ENCODE results near the gene BACE2. TPM values are rescaled to one million over a fixed set of nuclear protein-coding genes. Genes with fewer than 3 reads are reported as not detected.

BACE2 gene
- total RNA-seq, 1 donor: 85.8 TPM

GRCh38 chr21:41175080-41175479 lies 7.1 kb downstream of the BACE2 start:
- peaks cover 3% of the 10 kb centered on the region for H3K4me1 ChIP-seq (ENCODE audit: insufficient read depth, low read length)
- H3K79me2 ChIP-seq (ENCODE audit: insufficient read depth, low read length): peaks cover 86% of the 10 kb centered on the region
- H3K9me3 ChIP-seq (ENCODE audit: low read depth, low read length): no peaks in the 10 kb centered on the region
- peaks cover 39% of the 10 kb centered on the region for H4K20me1 ChIP-seq (ENCODE audit: insufficient read depth, low read length)
- H3K27me3 ChIP-seq (ENCODE audit: insufficient read depth, low read length): no peaks in the 10 kb centered on the region
- DNase-seq (ENCODE audit: insufficient read length, low spot score, missing footprints): no peak
- no peak overlapping the region for H3K4me2 ChIP-seq (ENCODE audit: insufficient read depth, low read length)
- TF ChIP-seq CTCF (IDR thresholded peaks at IDR 0.05; ENCODE audit: extremely low read depth, low read depth, low read length): no peak
- H3K4me3 ChIP-seq (ENCODE audit: insufficient read depth, low read length): no peak overlapping the region
- no peak overlapping the region for H3K27ac ChIP-seq (ENCODE audit: low read depth, low read length)
- peaks cover 3% of the 10 kb centered on the region for H3K36me3 ChIP-seq (ENCODE audit: insufficient read depth, low read length)
- no peak overlapping the region for H2AFZ ChIP-seq (ENCODE audit: low read length)

- no peak for TF ChIP-seq CTCF (IDR thresholded peaks at IDR 0.05; ENCODE audit: extremely low read depth, low read depth, low read length)
- no peak overlapping the region for H3K4me2 ChIP-seq (ENCODE audit: insufficient read depth, low read length)
- H3K79me2 ChIP-seq (ENCODE audit: insufficient read depth, low read length): peaks cover 86% of the 10 kb centered on the region
- no peaks in the 10 kb centered on the region for H3K4me1 ChIP-seq (ENCODE audit: insufficient read depth, low read length)
- no peaks in the 10 kb centered on the region for H3K9me3 ChIP-seq (ENCODE audit: low read depth, low read length)
- no peak overlapping the region for H2AFZ ChIP-seq (ENCODE audit: low read length)
- no peak overlapping the region for H3K4me3 ChIP-seq (ENCODE audit: insufficient read depth, low read length)
- H3K36me3 ChIP-seq (ENCODE audit: insufficient read depth, low read length): peaks cover 3% of the 10 kb centered on the region
- no peaks in the 10 kb centered on the region for H3K27me3 ChIP-seq (ENCODE audit: insufficient read depth, low read length)
- DNase-seq (ENCODE audit: insufficient read length, low spot score, missing footprints): peak; percentile 70
- H4K20me1 ChIP-seq (ENCODE audit: insufficient read depth, low read length): peaks cover 34% of the 10 kb centered on the region
- H3K27ac ChIP-seq (ENCODE audit: low read depth, low read length): no peak overlapping the region
Observed at GRCh38 chr21:41176846-41177245, 8.9 kb downstream of the BACE2 start.

GRCh38 chr21:41180752-41181151 lies 12.8 kb downstream of the BACE2 start:
- Histone ChIP-seq H3K9me3 (ENCODE audit: low read depth, low read length) (no peaks in the 10 kb centered on the region), H3K4me3 (ENCODE audit: insufficient read depth, low read length) (no peak overlapping the region), H3K27ac (ENCODE audit: low read depth, low read length) (no peak overlapping the region), H3K27me3 (ENCODE audit: insufficient read depth, low read length) (no peaks in the 10 kb centered on the region), H2AFZ (ENCODE audit: low read length) (no peak overlapping the region), H3K79me2 (ENCODE audit: insufficient read depth, low read length) (peaks cover 74% of the 10 kb centered on the region), H3K36me3 (ENCODE audit: insufficient read depth, low read length) (no peaks in the 10 kb centered on the region), H3K4me2 (ENCODE audit: insufficient read depth, low read length) (no peak overlapping the region), H4K20me1 (ENCODE audit: insufficient read depth, low read length) (peaks cover 24% of the 10 kb centered on the region), H3K4me1 (ENCODE audit: insufficient read depth, low read length) (peaks cover 5% of the 10 kb centered on the region)
- no peak for DNase-seq (ENCODE audit: insufficient read length, low spot score, missing footprints)
- TF ChIP-seq CTCF (IDR thresholded peaks at IDR 0.05; ENCODE audit: extremely low read depth, low read depth, low read length): no peak

- DNase-seq (ENCODE audit: insufficient read length, low spot score, missing footprints): no peak
Observed at GRCh38 chr21:41182547-41182946, 14.6 kb downstream of the BACE2 start.

More at GRCh38 chr21:41182547-41182946, 14.6 kb downstream of the BACE2 start:
- Histone ChIP-seq H3K27me3 (ENCODE audit: insufficient read depth, low read length) (no peaks in the 10 kb centered on the region), H3K79me2 (ENCODE audit: insufficient read depth, low read length) (peaks cover 72% of the 10 kb centered on the region), H3K4me1 (ENCODE audit: insufficient read depth, low read length) (peaks cover 5% of the 10 kb centered on the region), H3K9me3 (ENCODE audit: low read depth, low read length) (no peaks in the 10 kb centered on the region), H3K4me3 (ENCODE audit: insufficient read depth, low read length) (no peak overlapping the region), H4K20me1 (ENCODE audit: insufficient read depth, low read length) (peaks cover 33% of the 10 kb centered on the region), H3K27ac (ENCODE audit: low read depth, low read length) (no peak overlapping the region), H3K36me3 (ENCODE audit: insufficient read depth, low read length) (no peaks in the 10 kb centered on the region), H2AFZ (ENCODE audit: low read length) (no peak overlapping the region), H3K4me2 (ENCODE audit: insufficient read depth, low read length) (no peak overlapping the region)
- no peak for TF ChIP-seq CTCF (IDR thresholded peaks at IDR 0.05; ENCODE audit: extremely low read depth, low read depth, low read length)
